Prostate gland (tissue), 1 donor: ENCODE results near the gene SCYGR3.

ENCODE experiments used
- POLR2A ChIP-seq: fragments of 450-650 bp; IDR thresholded peaks from one replicate; pipeline ENCODE4 v1.6.1; 2016; ENCODE audit warnings: antibody characterized with exemption, mild to moderate bottlenecking
- POLR2AphosphoS5 ChIP-seq: sonication (generic); formaldehyde crosslinking; IDR thresholded peaks from one replicate; pipeline ENCODE4 v1.6.1; 2017; ENCODE audit warnings: antibody characterized with exemption

DNA sequence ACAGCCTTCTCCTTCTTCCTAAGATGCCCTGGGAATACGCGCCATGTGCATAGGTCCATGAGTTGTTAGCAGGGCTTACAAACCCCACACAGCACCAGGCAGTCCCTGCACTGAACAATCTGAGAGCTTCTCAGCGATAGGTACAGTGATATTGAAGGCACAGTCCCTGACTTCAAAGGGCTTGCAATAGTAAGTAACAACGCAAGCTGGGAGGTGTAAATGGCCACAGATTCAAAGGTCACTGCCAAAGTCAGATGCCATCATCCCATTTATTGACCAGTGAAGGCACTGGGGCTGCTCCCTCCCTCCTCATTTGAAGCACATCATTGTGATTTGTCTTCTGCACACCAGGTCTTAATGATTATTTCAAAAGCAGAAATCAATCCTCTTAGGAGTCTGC lies 541 bp upstream of the SCYGR3 start:
- TF ChIP-seq POLR2A (no peak), POLR2AphosphoS5 (no peak)
